Liver (tissue), 3 donors: ENCODE measurements around the gene APOA5.

ENCODE experiments used
- EGR1 ChIP-seq, 2 donors: IDR thresholded peaks; 2 replicates each; pipeline ENCODE4 v1.6.1; 2016 to 2018; ENCODE audit warnings: antibody characterized with exemption in 2 of 2, low read depth in 2 of 2
- FOXA1 ChIP-seq: IDR thresholded peaks from 2 replicates; pipeline ENCODE4 v1.6.1; 2016; ENCODE audit warnings: antibody characterized with exemption
- RXRA ChIP-seq, 2 donors: IDR thresholded peaks; 2 replicates each; pipeline ENCODE4 v1.6.1; 2017 to 2018; ENCODE audit warnings: antibody characterized with exemption in 2 of 2, mild to moderate bottlenecking in 1 of 2
- ZBTB33 ChIP-seq: IDR thresholded peaks from 2 replicates; pipeline ENCODE4 v1.6.1; 2016; ENCODE audit warnings: antibody characterized with exemption
- TF ChIP-seq, protein P1 (sequence below): fragments of 150-350 bp; IDR thresholded peaks from 2 replicates; pipeline ENCODE4 v1.5.1; 2017; ENCODE audit warnings: improper control_type of control experiment, low read depth, low read length; ENCODE audit not compliant: missing input control
- TF ChIP-seq, protein P2 (sequence below): IDR thresholded peaks from 2 replicates; pipeline ENCODE4 v1.6.1; 2016; ENCODE audit warnings: antibody characterized with exemption
- donor health status: healthy.
- donor health status: healthy.

- TF ChIP-seq, protein P1, sequence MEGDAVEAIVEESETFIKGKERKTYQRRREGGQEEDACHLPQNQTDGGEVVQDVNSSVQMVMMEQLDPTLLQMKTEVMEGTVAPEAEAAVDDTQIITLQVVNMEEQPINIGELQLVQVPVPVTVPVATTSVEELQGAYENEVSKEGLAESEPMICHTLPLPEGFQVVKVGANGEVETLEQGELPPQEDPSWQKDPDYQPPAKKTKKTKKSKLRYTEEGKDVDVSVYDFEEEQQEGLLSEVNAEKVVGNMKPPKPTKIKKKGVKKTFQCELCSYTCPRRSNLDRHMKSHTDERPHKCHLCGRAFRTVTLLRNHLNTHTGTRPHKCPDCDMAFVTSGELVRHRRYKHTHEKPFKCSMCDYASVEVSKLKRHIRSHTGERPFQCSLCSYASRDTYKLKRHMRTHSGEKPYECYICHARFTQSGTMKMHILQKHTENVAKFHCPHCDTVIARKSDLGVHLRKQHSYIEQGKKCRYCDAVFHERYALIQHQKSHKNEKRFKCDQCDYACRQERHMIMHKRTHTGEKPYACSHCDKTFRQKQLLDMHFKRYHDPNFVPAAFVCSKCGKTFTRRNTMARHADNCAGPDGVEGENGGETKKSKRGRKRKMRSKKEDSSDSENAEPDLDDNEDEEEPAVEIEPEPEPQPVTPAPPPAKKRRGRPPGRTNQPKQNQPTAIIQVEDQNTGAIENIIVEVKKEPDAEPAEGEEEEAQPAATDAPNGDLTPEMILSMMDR = no peak
- no peak for TF ChIP-seq RXRA (IDR thresholded peaks at IDR 0.05)
- TF ChIP-seq, protein P2, sequence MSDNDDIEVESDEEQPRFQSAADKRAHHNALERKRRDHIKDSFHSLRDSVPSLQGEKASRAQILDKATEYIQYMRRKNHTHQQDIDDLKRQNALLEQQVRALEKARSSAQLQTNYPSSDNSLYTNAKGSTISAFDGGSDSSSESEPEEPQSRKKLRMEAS = no peak
- no peak for TF ChIP-seq FOXA1
- no peak for TF ChIP-seq EGR1 (IDR thresholded peaks at IDR 0.05; ENCODE audit: low read depth in 2 of 2)
- no peak for TF ChIP-seq ZBTB33
Observed at GRCh38 chr11:116807601-116808261, 16.1 kb upstream of the APOA5 start.
